GM23338 (cell line): ENCODE data around the gene RNF141. TPM values are rescaled to one million over a fixed set of nuclear protein-coding genes. Genes with fewer than 3 reads are reported as not detected.

Experiments
- ATAC-seq: fragments of 200-7000 bp; cut with Tn5 transposase; 3 replicates; pipeline ENCODE4 v1.9.1; 2020
- DNase-seq: peaks from one replicate; pipeline ENCODE4 v3.0.0-alpha.2; 2015; ENCODE audit warnings: low spot score
- H2AFZ ChIP-seq: fragments of 200-600 bp; sonication (generic); 2 replicates; pipeline ENCODE4 v1.8.0; 2016; ENCODE audit warnings: antibody characterized with exemption, mild to moderate bottlenecking, moderate library complexity
- H3F3A ChIP-seq: fragments of 200-600 bp; sonication (generic); replicated peaks from 2 replicates; pipeline ENCODE4 v1.8.0; 2017; ENCODE audit warnings: antibody characterized with exemption, mixed run types, low read depth
- H3K27ac ChIP-seq: fragments of 200-600 bp; sonication (generic); 2 replicates; pipeline ENCODE4 v1.6.1; 2016; ENCODE audit warnings: low read depth
- H3K27me3 ChIP-seq: fragments of 200-600 bp; sonication (generic); 2 replicates; pipeline ENCODE4 v1.8.0; 2016; ENCODE audit warnings: mild to moderate bottlenecking, mixed run types, moderate library complexity; ENCODE audit not compliant: insufficient read depth
- H3K36me3 ChIP-seq: fragments of 200-600 bp; sonication (generic); 2 replicates; pipeline ENCODE4 v1.8.0; 2016; ENCODE audit warnings: mild to moderate bottlenecking; ENCODE audit not compliant: insufficient read depth
- H3K4me1 ChIP-seq: fragments of 200-600 bp; sonication (generic); 2 replicates; pipeline ENCODE4 v1.8.0; 2016; ENCODE audit warnings: mild to moderate bottlenecking, moderate library complexity; ENCODE audit not compliant: insufficient read depth
- H3K4me2 ChIP-seq: fragments of 200-600 bp; sonication (generic); 2 replicates; pipeline ENCODE4 v1.7.1; 2017; ENCODE audit warnings: mixed run types
- H3K4me3 ChIP-seq: fragments of 200-600 bp; sonication (generic); 2 replicates; pipeline ENCODE4 v1.6.1; 2016; ENCODE audit warnings: mixed run types
- H3K79me2 ChIP-seq: fragments of 200-600 bp; sonication (generic); replicated peaks from 2 replicates; pipeline ENCODE4 v1.8.0; 2017; ENCODE audit warnings: mild to moderate bottlenecking; ENCODE audit not compliant: insufficient read depth
- H3K9me2 ChIP-seq: fragments of 200-600 bp; sonication (generic); 2 replicates; pipeline ENCODE4 v1.8.0; 2017; ENCODE audit not compliant: insufficient read depth
- H4K20me1 ChIP-seq: fragments of 200-600 bp; sonication (generic); replicated peaks from 2 replicates; pipeline ENCODE4 v1.8.0; 2017; ENCODE audit warnings: mild to moderate bottlenecking; ENCODE audit not compliant: insufficient read depth
- H3K27ac Mint-ChIP-seq: 2 replicates; pipeline ENCODE4 v1.8.0; 2020; ENCODE audit warnings: inconsistent platforms, mild to moderate bottlenecking, moderate library complexity, mixed read lengths
- H3K27me3 Mint-ChIP-seq: 3 replicates; pipeline ENCODE4 v1.8.0; 2022; ENCODE audit warnings: low read depth, mild to moderate bottlenecking, moderate library complexity, mixed read lengths, inconsistent platforms; ENCODE audit not compliant: insufficient read depth, poor library complexity
- H3K36me3 Mint-ChIP-seq: 3 replicates; pipeline ENCODE4 v1.8.0; 2021; ENCODE audit warnings: low read depth, mild to moderate bottlenecking, inconsistent platforms, moderate library complexity, mixed read lengths
- H3K4me1 Mint-ChIP-seq: 3 replicates; pipeline ENCODE4 v1.8.0; 2020; ENCODE audit warnings: mild to moderate bottlenecking, inconsistent platforms, mixed read lengths
- H3K4me3 Mint-ChIP-seq: 3 replicates; pipeline ENCODE4 v1.8.0; 2021; ENCODE audit warnings: moderate library complexity, mild to moderate bottlenecking, inconsistent platforms, mixed read lengths
- H3K9me3 Mint-ChIP-seq: 3 replicates; pipeline ENCODE4 v1.8.0; 2020; ENCODE audit warnings: moderate library complexity, mild to moderate bottlenecking, inconsistent platforms, mixed read lengths
- CREB1 ChIP-seq: fragments of 250-450 bp; sonication (Bioruptor Pico); IDR thresholded peaks from 2 replicates; pipeline ENCODE4 v1.5.0; 2020; ENCODE audit warnings: low read depth, mild to moderate bottlenecking, moderate library complexity
- ETS1 ChIP-seq: IDR thresholded peaks from 2 replicates; pipeline ENCODE4 v1.6.1; 2016; ENCODE audit warnings: antibody characterized with exemption
- EZH2 ChIP-seq: fragments of 200-600 bp; sonication (generic); IDR thresholded peaks from one replicate; pipeline ENCODE4 v1.8.0; 2017; ENCODE audit warnings: antibody characterized with exemption, mild to moderate bottlenecking, low read depth; ENCODE audit not compliant: unreplicated experiment
- JUNB ChIP-seq: IDR thresholded peaks from one replicate; pipeline ENCODE4 v1.6.1; 2016; ENCODE audit warnings: antibody characterized with exemption; ENCODE audit not compliant: unreplicated experiment
- NANOG ChIP-seq: IDR thresholded peaks from 2 replicates; pipeline ENCODE4 v1.6.1; 2016; ENCODE audit warnings: antibody characterized with exemption, borderline replicate concordance
- POLR2AphosphoS5 ChIP-seq: IDR thresholded peaks from 2 replicates; pipeline ENCODE4 v1.6.1; 2016; ENCODE audit warnings: antibody characterized with exemption, low read depth
- REST ChIP-seq: IDR thresholded peaks from one replicate; pipeline ENCODE4 v1.6.1; 2018; ENCODE audit warnings: antibody characterized with exemption; ENCODE audit not compliant: unreplicated experiment
- STAT1 ChIP-seq: IDR thresholded peaks from one replicate; pipeline ENCODE4 v1.6.1; 2016; ENCODE audit warnings: antibody characterized with exemption; ENCODE audit not compliant: unreplicated experiment
- ZNF114 ChIP-seq: fragments of 250-450 bp; sonication (Bioruptor Pico); IDR thresholded peaks from 2 replicates; pipeline ENCODE4 v1.5.0; 2020; ENCODE audit warnings: mild to moderate bottlenecking, moderate library complexity
- polyA plus RNA-seq: library from polyadenylated mRNA; unstranded; fragments of >200 nt; fragmentation: Nextera tagmentation; extraction: Ambion mirVana; gene quantifications from 2 replicates; pipeline ENCODE4 v1.2.1, GENCODE V29; 2016
- total RNA-seq: library from RNA; depleted of rRNA; stranded (reverse); fragments of >200 nt; shearing (Covaris generic); gene quantifications from 2 replicates; pipeline ENCODE4 v1.2.3, GENCODE V29; 2014
- TF ChIP-seq, protein P1 (sequence below): fragments of 250-450 bp; sonication (Bioruptor Pico); IDR thresholded peaks from 2 replicates; pipeline ENCODE4 v1.5.0; 2020; ENCODE audit warnings: mild to moderate bottlenecking, moderate library complexity
- TF ChIP-seq, protein P2 (sequence below), 2 experiments: fragments of 200-600 bp in 1 of 2; sonication (generic) in 1 of 2; conservative IDR thresholded peaks; 2 replicates each; pipeline versions ENCODE4 v1.5.1 to v1.6.1; 2016 to 2017; ENCODE audit warnings: antibody characterized with exemption in 2 of 2, low read depth in 2 of 2, mild to moderate bottlenecking in 2 of 2, moderate library complexity in 1 of 2

RNF141 gene
- total and polyA plus RNA-seq, 2 experiments from 2014 or later: 11.4 to 26.9 TPM

DNA sequence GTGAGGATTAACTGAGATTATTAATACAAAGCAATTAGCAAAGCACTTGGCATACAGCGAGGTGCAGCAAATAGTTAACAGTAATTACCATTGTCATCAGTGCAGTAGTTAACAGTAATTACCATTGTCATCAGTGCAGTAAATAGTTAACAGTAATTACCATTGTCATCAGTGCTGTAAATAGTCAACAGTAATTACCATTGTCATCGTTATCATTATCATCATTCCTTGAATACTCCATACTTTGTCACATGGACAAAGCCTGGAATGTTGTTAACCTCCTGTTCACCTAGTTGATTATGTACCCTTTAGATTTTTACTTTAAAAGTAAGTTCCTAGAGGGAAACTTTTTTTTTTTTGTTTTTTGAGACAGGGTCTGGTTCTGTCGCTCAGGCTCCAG is 47.0 kb upstream of the RNF141 start:
- peaks cover 2% of the 10 kb centered on the region; the same call in 2 of the 3 replicates for H3K4me1 Mint-ChIP-seq
- no peaks in the 10 kb centered on the region; the same call in 1 of the 2 replicates for H3K4me1 ChIP-seq
- H3K9me2 ChIP-seq: no peaks in the 10 kb centered on the region
- DNase-seq (no peak), ATAC-seq (no peak)
- TF ChIP-seq NANOG (no peak), ZNF114 (CRISPR knock-in tag) (no peak), REST (no peak), POLR2AphosphoS5 (no peak), EZH2 (no peak), JUNB (no peak), ETS1 (no peak), STAT1 (no peak), CREB1 (CRISPR knock-in tag) (no peak)
- TF ChIP-seq, protein P1, sequence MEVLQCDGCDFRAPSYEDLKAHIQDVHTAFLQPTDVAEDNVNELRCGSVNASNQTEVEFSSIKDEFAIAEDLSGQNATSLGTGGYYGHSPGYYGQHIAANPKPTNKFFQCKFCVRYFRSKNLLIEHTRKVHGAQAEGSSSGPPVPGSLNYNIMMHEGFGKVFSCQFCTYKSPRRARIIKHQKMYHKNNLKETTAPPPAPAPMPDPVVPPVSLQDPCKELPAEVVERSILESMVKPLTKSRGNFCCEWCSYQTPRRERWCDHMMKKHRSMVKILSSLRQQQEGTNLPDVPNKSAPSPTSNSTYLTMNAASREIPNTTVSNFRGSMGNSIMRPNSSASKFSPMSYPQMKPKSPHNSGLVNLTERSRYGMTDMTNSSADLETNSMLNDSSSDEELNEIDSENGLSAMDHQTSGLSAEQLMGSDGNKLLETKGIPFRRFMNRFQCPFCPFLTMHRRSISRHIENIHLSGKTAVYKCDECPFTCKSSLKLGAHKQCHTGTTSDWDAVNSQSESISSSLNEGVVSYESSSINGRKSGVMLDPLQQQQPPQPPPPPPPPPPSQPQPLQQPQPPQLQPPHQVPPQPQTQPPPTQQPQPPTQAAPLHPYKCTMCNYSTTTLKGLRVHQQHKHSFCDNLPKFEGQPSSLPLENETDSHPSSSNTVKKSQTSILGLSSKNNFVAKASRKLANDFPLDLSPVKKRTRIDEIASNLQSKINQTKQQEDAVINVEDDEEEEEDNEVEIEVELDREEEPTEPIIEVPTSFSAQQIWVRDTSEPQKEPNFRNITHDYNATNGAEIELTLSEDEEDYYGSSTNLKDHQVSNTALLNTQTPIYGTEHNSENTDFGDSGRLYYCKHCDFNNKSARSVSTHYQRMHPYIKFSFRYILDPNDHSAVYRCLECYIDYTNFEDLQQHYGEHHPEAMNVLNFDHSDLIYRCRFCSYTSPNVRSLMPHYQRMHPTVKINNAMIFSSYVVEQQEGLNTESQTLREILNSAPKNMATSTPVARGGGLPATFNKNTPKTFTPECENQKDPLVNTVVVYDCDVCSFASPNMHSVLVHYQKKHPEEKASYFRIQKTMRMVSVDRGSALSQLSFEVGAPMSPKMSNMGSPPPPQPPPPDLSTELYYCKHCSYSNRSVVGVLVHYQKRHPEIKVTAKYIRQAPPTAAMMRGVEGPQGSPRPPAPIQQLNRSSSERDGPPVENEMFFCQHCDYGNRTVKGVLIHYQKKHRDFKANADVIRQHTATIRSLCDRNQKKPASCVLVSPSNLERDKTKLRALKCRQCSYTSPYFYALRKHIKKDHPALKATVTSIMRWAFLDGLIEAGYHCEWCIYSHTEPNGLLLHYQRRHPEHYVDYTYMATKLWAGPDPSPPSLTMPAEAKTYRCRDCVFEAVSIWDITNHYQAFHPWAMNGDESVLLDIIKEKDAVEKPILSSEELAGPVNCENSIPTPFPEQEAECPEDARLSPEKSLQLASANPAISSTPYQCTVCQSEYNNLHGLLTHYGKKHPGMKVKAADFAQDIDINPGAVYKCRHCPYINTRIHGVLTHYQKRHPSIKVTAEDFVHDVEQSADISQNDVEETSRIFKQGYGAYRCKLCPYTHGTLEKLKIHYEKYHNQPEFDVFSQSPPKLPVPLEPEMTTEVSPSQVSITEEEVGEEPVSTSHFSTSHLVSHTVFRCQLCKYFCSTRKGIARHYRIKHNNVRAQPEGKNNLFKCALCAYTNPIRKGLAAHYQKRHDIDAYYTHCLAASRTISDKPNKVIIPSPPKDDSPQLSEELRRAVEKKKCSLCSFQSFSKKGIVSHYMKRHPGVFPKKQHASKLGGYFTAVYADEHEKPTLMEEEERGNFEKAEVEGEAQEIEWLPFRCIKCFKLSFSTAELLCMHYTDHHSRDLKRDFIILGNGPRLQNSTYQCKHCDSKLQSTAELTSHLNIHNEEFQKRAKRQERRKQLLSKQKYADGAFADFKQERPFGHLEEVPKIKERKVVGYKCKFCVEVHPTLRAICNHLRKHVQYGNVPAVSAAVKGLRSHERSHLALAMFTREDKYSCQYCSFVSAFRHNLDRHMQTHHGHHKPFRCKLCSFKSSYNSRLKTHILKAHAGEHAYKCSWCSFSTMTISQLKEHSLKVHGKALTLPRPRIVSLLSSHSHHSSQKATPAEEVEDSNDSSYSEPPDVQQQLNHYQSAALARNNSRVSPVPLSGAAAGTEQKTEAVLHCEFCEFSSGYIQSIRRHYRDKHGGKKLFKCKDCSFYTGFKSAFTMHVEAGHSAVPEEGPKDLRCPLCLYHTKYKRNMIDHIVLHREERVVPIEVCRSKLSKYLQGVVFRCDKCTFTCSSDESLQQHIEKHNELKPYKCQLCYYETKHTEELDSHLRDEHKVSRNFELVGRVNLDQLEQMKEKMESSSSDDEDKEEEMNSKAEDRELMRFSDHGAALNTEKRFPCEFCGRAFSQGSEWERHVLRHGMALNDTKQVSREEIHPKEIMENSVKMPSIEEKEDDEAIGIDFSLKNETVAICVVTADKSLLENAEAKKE (CRISPR knock-in tag): no peak
- TF ChIP-seq, protein P2, sequence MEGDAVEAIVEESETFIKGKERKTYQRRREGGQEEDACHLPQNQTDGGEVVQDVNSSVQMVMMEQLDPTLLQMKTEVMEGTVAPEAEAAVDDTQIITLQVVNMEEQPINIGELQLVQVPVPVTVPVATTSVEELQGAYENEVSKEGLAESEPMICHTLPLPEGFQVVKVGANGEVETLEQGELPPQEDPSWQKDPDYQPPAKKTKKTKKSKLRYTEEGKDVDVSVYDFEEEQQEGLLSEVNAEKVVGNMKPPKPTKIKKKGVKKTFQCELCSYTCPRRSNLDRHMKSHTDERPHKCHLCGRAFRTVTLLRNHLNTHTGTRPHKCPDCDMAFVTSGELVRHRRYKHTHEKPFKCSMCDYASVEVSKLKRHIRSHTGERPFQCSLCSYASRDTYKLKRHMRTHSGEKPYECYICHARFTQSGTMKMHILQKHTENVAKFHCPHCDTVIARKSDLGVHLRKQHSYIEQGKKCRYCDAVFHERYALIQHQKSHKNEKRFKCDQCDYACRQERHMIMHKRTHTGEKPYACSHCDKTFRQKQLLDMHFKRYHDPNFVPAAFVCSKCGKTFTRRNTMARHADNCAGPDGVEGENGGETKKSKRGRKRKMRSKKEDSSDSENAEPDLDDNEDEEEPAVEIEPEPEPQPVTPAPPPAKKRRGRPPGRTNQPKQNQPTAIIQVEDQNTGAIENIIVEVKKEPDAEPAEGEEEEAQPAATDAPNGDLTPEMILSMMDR (conservative IDR thresholded peaks at IDR 0.05; ENCODE audit: low read depth in 2 of 2): no peak
- no peaks in the 10 kb centered on the region for H3F3A ChIP-seq
- H4K20me1 ChIP-seq: no peaks in the 10 kb centered on the region
- H3K4me3 ChIP-seq: no peak overlapping the region
- no peaks in the 10 kb centered on the region for H3K27me3 ChIP-seq
- H3K36me3 ChIP-seq: no peaks in the 10 kb centered on the region
- no peak overlapping the region for H3K4me3 Mint-ChIP-seq
- no peak overlapping the region for H3K4me2 ChIP-seq
- H2AFZ ChIP-seq: no peak overlapping the region
- no peaks in the 10 kb centered on the region for H3K36me3 Mint-ChIP-seq
- no peaks in the 10 kb centered on the region for H3K79me2 ChIP-seq
- no peak overlapping the region for H3K27ac ChIP-seq
- H3K9me3 Mint-ChIP-seq: no peaks in the 10 kb centered on the region
- no peak overlapping the region for H3K27ac Mint-ChIP-seq
- H3K27me3 Mint-ChIP-seq: peaks cover 2% of the 10 kb centered on the region
